ENCODE data around the gene MIPOL1. TPM values are rescaled to one million over a fixed set of nuclear protein-coding genes. Genes with fewer than 3 reads are reported as not detected.
"Not testable (repeated sequence)": the region's sequence is repeated elsewhere in the genome, so short reads cannot be mapped to it uniquely, and the experiment has no call there.

The MIPOL1 gene
- total and polyA plus RNA-seq, 7 experiments from 2014 or later, result 0.12 to 0.69 (median 0.27) TPM; not detected in 4

GRCh38 chr14:37221073-37221472 lies 23.3 kb downstream of the MIPOL1 start:
- H3K36me3 ChIP-seq (ENCODE audit: control insufficient read depth in 2 of 3, insufficient read depth in 3 of 3, low read length in 3 of 3), result no peaks in the 10 kb centered on the region
- no peaks in the 10 kb centered on the region for H3K4me1 ChIP-seq (ENCODE audit: control insufficient read depth in 2 of 2, insufficient read depth in 2 of 2, low read length in 2 of 2)
- no peak overlapping the region for H3K27ac ChIP-seq (ENCODE audit: low read depth, low read length)
- Mint-ChIP-seq H3K9me3 (peaks cover 4 to 26% (median 11%) of the 10 kb centered on the region in 11 donors), H3K27me3 (peaks cover 0 to 11% (median 0%) of the 10 kb centered on the region in 5 donors), H3K4me3 (no peak overlapping the region), H3K4me1 (no peaks in the 10 kb centered on the region), H3K36me3 (peaks cover 0 to 4% (median 0%) of the 10 kb centered on the region in 5 donors), H3K27ac (no peak overlapping the region)
- POLR2A ChIA-PET, result no interaction called here
- H3K4me3 ChIP-seq (ENCODE audit: low read length), result no peak overlapping the region
- ATAC-seq (no peak), DNase-seq (no peak)
- peaks cover 0 to 5% (median 0%) of the 10 kb centered on the region in 3 experiments for H3K9me3 ChIP-seq (ENCODE audit: control insufficient read depth in 2 of 3, low read length in 3 of 3)
- CTCF ChIA-PET, result no interaction called here
- intact Hi-C loops (cut with micrococcal nuclease), result no loop called here
- no peaks in the 10 kb centered on the region for H3K27me3 ChIP-seq (ENCODE audit: control insufficient read depth in 2 of 2, insufficient read depth in 2 of 2, low read length in 2 of 2)

GRCh38 chr14:37223947-37224474 lies 26.3 kb downstream of the MIPOL1 start:
- Histone ChIP-seq H3K4me3 (ENCODE audit: low read length) (no peak overlapping the region), H3K4me1 (ENCODE audit: control insufficient read depth in 2 of 2, insufficient read depth in 2 of 2, low read length in 2 of 2) (no peaks in the 10 kb centered on the region), H3K27me3 (ENCODE audit: control insufficient read depth in 2 of 2, insufficient read depth in 2 of 2, low read length in 2 of 2) (no peaks in the 10 kb centered on the region), H3K9me3 (ENCODE audit: control insufficient read depth in 2 of 3, low read length in 3 of 3) (peaks cover 0 to 5% (median 0%) of the 10 kb centered on the region in 3 experiments), H3K27ac (ENCODE audit: low read depth, low read length) (no peak overlapping the region), H3K36me3 (ENCODE audit: control insufficient read depth in 2 of 3, insufficient read depth in 3 of 3, low read length in 3 of 3) (no peaks in the 10 kb centered on the region)
- H3K27me3 Mint-ChIP-seq, result peaks cover 0 to 6% (median 0%) of the 10 kb centered on the region in 5 donors
- peaks cover 4 to 28% (median 11%) of the 10 kb centered on the region in 11 donors for H3K9me3 Mint-ChIP-seq
- no peak overlapping the region for H3K27ac Mint-ChIP-seq
- no peak for ATAC-seq
- CTCF ChIA-PET, result no interaction called here
- DNase-seq, result no peak
- no peak overlapping the region for H3K4me3 Mint-ChIP-seq
- POLR2A ChIA-PET, result no interaction called here
- peaks cover 0 to 4% (median 0%) of the 10 kb centered on the region in 5 donors for H3K36me3 Mint-ChIP-seq
- intact Hi-C loops (cut with micrococcal nuclease), result no loop called here
- no peaks in the 10 kb centered on the region for H3K4me1 Mint-ChIP-seq

DNA sequence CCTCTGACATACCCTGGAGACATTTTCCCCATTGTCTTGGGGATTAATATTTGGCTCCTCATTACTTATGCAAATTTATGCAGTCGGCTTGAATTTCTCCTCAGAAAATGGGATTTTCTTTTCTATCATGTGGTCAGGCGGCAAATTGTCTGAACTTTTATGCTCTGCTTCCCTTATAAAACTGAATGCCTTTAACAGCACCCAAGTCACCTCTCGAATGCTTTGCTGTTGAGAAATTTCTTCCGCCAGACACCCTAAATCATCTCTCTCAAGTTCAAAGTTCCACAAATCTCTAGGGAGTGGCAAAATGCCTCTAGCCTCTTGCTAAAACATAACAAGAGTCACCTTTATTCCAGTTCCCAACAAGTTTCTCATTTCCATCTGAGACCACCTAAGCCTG lies 27.9 kb downstream of the MIPOL1 start:
- H3K36me3 ChIP-seq (ENCODE audit: control insufficient read depth in 2 of 3, insufficient read depth in 3 of 3, low read length in 3 of 3); H3K27ac ChIP-seq (ENCODE audit: low read depth, low read length); H3K4me3 ChIP-seq (ENCODE audit: low read length); H3K4me1 Mint-ChIP-seq; H3K4me3 Mint-ChIP-seq; H3K9me3 ChIP-seq (ENCODE audit: control insufficient read depth in 2 of 3, low read length in 3 of 3); POLR2A ChIA-PET; H3K27ac Mint-ChIP-seq; intact Hi-C loops (cut with micrococcal nuclease); H3K27me3 Mint-ChIP-seq; H3K36me3 Mint-ChIP-seq; DNase-seq; H3K27me3 ChIP-seq (ENCODE audit: control insufficient read depth in 2 of 2, insufficient read depth in 2 of 2, low read length in 2 of 2); CTCF ChIA-PET; ATAC-seq; H3K4me1 ChIP-seq (ENCODE audit: control insufficient read depth in 2 of 2, insufficient read depth in 2 of 2, low read length in 2 of 2): not testable (repeated sequence)
- peaks cover 4 to 28% (median 11%) of the 10 kb centered on the region in 11 donors for H3K9me3 Mint-ChIP-seq

- H3K9me3 Mint-ChIP-seq, result peaks cover 0 to 8% (median 6%) of the 10 kb centered on the region in 11 donors
- peaks cover 0 to 4% (median 0%) of the 10 kb centered on the region in 5 donors for H3K27me3 Mint-ChIP-seq
- no peaks in the 10 kb centered on the region for H3K36me3 ChIP-seq (ENCODE audit: control insufficient read depth in 2 of 3, insufficient read depth in 3 of 3, low read length in 3 of 3)
- H3K27ac ChIP-seq (ENCODE audit: low read depth, low read length), result no peak overlapping the region
- intact Hi-C loops (cut with micrococcal nuclease), result loop anchor here (1.0 to 5.0 kb wide), 3 partner anchors 644 to 1787 kb away; no protein-coding TSS in a partner anchor
- no peaks in the 10 kb centered on the region for H3K4me1 ChIP-seq (ENCODE audit: control insufficient read depth in 2 of 2, insufficient read depth in 2 of 2, low read length in 2 of 2)
- DNase-seq (peak in 5 of 9 donors; percentile 3 to 34 (median 5)), ATAC-seq (no peak)
- ChIA-PET CTCF (interaction anchor here (0.7 kb wide), 1 partner anchor 74 kb away, joined by 3 read pairs; no protein-coding TSS in a partner anchor), POLR2A (no interaction called here)
- H3K4me3 Mint-ChIP-seq, result no peak overlapping the region
- no peak overlapping the region for H3K27ac Mint-ChIP-seq
- H3K9me3 ChIP-seq (ENCODE audit: control insufficient read depth in 2 of 3, low read length in 3 of 3), result no peaks in the 10 kb centered on the region
- H3K36me3 Mint-ChIP-seq, result peaks cover 0 to 3% (median 0%) of the 10 kb centered on the region in 5 donors
- no peak overlapping the region for H3K4me3 ChIP-seq (ENCODE audit: low read length)
- no peaks in the 10 kb centered on the region for H3K27me3 ChIP-seq (ENCODE audit: control insufficient read depth in 2 of 2, insufficient read depth in 2 of 2, low read length in 2 of 2)
- no peaks in the 10 kb centered on the region for H3K4me1 Mint-ChIP-seq
Measured at GRCh38 chr14:37230551-37231194, 32.9 kb downstream of the MIPOL1 start.

GRCh38 chr14:37232907-37233481 lies 35.3 kb downstream of the MIPOL1 start:
- no peaks in the 10 kb centered on the region for H3K27me3 ChIP-seq (ENCODE audit: control insufficient read depth in 2 of 2, insufficient read depth in 2 of 2, low read length in 2 of 2)
- no peaks in the 10 kb centered on the region for H3K4me1 ChIP-seq (ENCODE audit: control insufficient read depth in 2 of 2, insufficient read depth in 2 of 2, low read length in 2 of 2)
- no peak overlapping the region for H3K27ac ChIP-seq (ENCODE audit: low read depth, low read length)
- no peak overlapping the region for H3K4me3 Mint-ChIP-seq
- POLR2A ChIA-PET, result no interaction called here
- H3K36me3 ChIP-seq (ENCODE audit: control insufficient read depth in 2 of 3, insufficient read depth in 3 of 3, low read length in 3 of 3), result no peaks in the 10 kb centered on the region
- no peak overlapping the region for H3K27ac Mint-ChIP-seq
- no peaks in the 10 kb centered on the region for H3K9me3 ChIP-seq (ENCODE audit: control insufficient read depth in 2 of 3, low read length in 3 of 3)
- no peaks in the 10 kb centered on the region for H3K36me3 Mint-ChIP-seq
- no peaks in the 10 kb centered on the region for H3K4me1 Mint-ChIP-seq
- DNase-seq (no peak), ATAC-seq (no peak)
- H3K27me3 Mint-ChIP-seq, result peaks cover 0 to 4% (median 0%) of the 10 kb centered on the region in 5 donors
- no peak overlapping the region for H3K4me3 ChIP-seq (ENCODE audit: low read length)
- CTCF ChIA-PET, result no interaction called here
- intact Hi-C loops (cut with micrococcal nuclease), result loop anchor here in 1 of 2 donors (5.0 kb wide), 1 partner anchor 1784 kb away; no protein-coding TSS in a partner anchor
- H3K9me3 Mint-ChIP-seq, result peaks cover 0 to 2% (median 0%) of the 10 kb centered on the region in 11 donors

GRCh38 chr14:37234222-37234621 lies 36.5 kb downstream of the MIPOL1 start:
- no peak overlapping the region for H3K27ac Mint-ChIP-seq
- POLR2A ChIA-PET, result no interaction called here
- intact Hi-C loops (cut with micrococcal nuclease), result loop anchor here in 1 of 2 donors (5.0 kb wide), 1 partner anchor 1783 kb away; no protein-coding TSS in a partner anchor

More at GRCh38 chr14:37234222-37234621, 36.5 kb downstream of the MIPOL1 start:
- Histone ChIP-seq H3K36me3 (ENCODE audit: control insufficient read depth in 2 of 3, insufficient read depth in 3 of 3, low read length in 3 of 3) (no peaks in the 10 kb centered on the region), H3K9me3 (ENCODE audit: control insufficient read depth in 2 of 3, low read length in 3 of 3) (no peaks in the 10 kb centered on the region), H3K27me3 (ENCODE audit: control insufficient read depth in 2 of 2, insufficient read depth in 2 of 2, low read length in 2 of 2) (no peaks in the 10 kb centered on the region), H3K27ac (ENCODE audit: low read depth, low read length) (no peak overlapping the region), H3K4me3 (ENCODE audit: low read length) (no peak overlapping the region), H3K4me1 (ENCODE audit: control insufficient read depth in 2 of 2, insufficient read depth in 2 of 2, low read length in 2 of 2) (no peaks in the 10 kb centered on the region)
- ATAC-seq (no peak), DNase-seq (no peak)
- CTCF ChIA-PET, result no interaction called here
- H3K4me3 Mint-ChIP-seq, result no peak overlapping the region
- H3K27me3 Mint-ChIP-seq, result peaks cover 0 to 4% (median 0%) of the 10 kb centered on the region in 5 donors
- H3K36me3 Mint-ChIP-seq, result no peaks in the 10 kb centered on the region
- H3K4me1 Mint-ChIP-seq, result no peaks in the 10 kb centered on the region
- H3K9me3 Mint-ChIP-seq, result peaks cover 0 to 2% (median 0%) of the 10 kb centered on the region in 11 donors
